Astrocyte of the cerebellum (primary cell): Measurements from ENCODE around the gene ADCY3.

Experiments
- DNase-seq: peaks from one replicate; pipeline ENCODE4 v3.0.0-alpha.2; 2011; ENCODE audit warnings: low read depth
- H3K4me3 ChIP-seq: 2 replicates; pipeline ENCODE4 v1.5.1; 2011; ENCODE audit warnings: mild to moderate bottlenecking, low read depth, low read length, moderate library complexity
- CTCF ChIP-seq: IDR thresholded peaks from 2 replicates; pipeline ENCODE4 v1.5.1; 2012; ENCODE audit warnings: low read length, low read depth, moderate library complexity, mild to moderate bottlenecking; ENCODE audit errors: missing control alignments
- in situ Hi-C: cut with HindIII; loops from 2 replicates; pipeline ENCODE4 v1.10.0; 2017; ENCODE audit warnings: low sequenced_read_pairs

ADCY3 gene

GRCh38 chr2:24883946-24884345, 36.1 kb downstream of the ADCY3 start:
- H3K4me3 ChIP-seq: no peak overlapping the region
- no peak for TF ChIP-seq CTCF
- no peak for DNase-seq
- in situ Hi-C loops: loop anchor here (5.0 kb wide), 1 partner anchor 48 kb away; no protein-coding TSS in a partner anchor

DNA sequence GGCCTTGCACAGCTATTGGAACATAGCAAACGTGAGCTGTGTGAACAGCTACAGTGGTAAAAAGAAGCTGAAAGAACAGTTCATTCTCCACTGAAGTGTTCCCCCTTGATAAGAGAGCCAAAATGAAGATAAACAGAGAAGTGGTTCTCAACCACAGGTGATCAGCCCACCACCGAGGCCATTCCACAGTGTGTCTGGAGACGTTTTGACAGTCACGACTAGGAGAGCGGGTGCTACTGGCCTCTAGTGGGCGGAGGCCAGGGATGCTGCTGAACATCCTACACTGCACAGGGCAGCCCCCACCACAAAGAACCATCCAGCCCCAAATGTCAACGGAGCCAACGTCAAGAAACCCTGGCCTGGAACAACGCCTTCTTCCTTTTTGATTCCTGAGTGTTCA, 38.4 kb downstream of the ADCY3 start:
- no peak overlapping the region for H3K4me3 ChIP-seq
- no peak for DNase-seq
- in situ Hi-C loops: loop anchor here (5.0 kb wide), 1 partner anchor 51 kb away; no protein-coding TSS in a partner anchor
- TF ChIP-seq CTCF: no peak

DNA sequence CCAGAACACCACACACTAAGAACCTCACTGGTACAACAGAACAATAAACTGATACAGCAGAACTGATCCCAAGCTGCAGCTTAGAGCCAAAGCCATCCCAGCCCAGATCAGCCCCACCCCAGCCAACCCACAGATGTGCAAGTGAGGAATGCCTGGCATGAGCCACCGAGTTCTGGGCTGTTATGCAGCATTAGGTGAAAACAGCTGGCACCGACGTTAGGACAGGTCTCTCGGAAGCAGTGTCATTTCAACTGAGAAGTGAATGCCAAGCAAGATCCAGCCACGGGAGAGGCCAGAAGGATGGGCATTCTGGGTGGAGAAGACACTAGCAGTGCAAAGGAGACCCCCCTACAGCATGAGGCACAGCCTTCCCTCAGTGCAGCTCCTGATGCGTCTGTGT, 38.9 kb downstream of the ADCY3 start:
- H3K4me3 ChIP-seq: no peak overlapping the region
- DNase-seq: no peak
- in situ Hi-C loops: loop anchor here (5.0 kb wide), 1 partner anchor 51 kb away; no protein-coding TSS in a partner anchor
- no peak for TF ChIP-seq CTCF

- in situ Hi-C loops: no loop called here
- no peak overlapping the region for H3K4me3 ChIP-seq
- DNase-seq: no peak
- no peak for TF ChIP-seq CTCF
These were observed 41.7 kb downstream of the ADCY3 start for GRCh38 chr2:24878341-24878740.

DNA sequence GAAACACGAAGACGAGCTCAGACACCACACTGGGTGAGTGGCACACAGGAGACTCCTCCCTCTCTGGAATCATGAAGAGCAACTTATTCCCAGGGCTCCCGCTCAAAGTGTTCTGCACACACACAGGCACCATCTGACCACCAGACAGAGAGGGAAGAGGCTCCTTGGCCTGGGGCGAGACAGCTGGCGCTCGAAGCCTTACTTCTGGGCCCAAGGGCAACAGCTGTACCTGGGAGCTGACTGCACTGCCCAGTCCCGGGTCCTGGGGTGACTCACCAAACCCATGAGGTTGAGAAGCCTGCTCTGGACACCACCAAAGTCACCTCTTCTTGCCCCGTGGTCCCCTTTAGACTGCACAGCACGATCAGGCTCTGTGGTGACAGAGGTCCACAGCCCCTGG, 42.4 kb downstream of the ADCY3 start:
- DNase-seq: no peak
- in situ Hi-C loops: no loop called here
- TF ChIP-seq CTCF: no peak
- no peak overlapping the region for H3K4me3 ChIP-seq

GRCh38 chr2:24877067-24877466, 43.0 kb downstream of the ADCY3 start:
- DNase-seq: no peak
- no peak for TF ChIP-seq CTCF
- H3K4me3 ChIP-seq: no peak overlapping the region
- in situ Hi-C loops: no loop called here

DNA sequence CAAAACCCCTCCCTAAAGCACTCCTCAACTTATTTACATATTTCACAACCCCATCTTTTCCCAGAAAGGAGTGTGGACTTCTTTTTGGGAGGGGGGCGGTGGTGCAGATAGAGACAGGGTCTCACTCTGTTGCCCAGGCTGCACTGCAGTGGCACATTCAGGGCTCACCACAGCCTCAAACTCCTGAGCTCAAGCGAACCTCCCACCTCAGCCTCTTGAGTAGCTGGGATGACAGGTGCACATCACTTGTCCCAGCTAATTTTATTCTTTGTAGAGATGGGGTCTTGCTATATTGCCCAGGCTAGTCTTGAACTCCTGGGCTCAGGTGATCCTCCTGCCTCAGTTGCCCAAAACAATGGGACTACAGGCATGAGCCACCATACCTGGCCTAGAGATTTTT, 44.1 kb downstream of the ADCY3 start:
- in situ Hi-C loops: no loop called here
- no peak for TF ChIP-seq CTCF
- H3K4me3 ChIP-seq: no peak overlapping the region
- DNase-seq: no peak
